HG03095 (cell line): ENCODE data around the gene CDK9.

Experiments
- ATAC-seq: cut with Tn5 transposase; IDR thresholded peaks from one replicate; pipeline ENCODE4 v1.9.1; 2021; ENCODE audit warnings: moderate library complexity; ENCODE audit not compliant: unreplicated experiment

CDK9 gene

DNA sequence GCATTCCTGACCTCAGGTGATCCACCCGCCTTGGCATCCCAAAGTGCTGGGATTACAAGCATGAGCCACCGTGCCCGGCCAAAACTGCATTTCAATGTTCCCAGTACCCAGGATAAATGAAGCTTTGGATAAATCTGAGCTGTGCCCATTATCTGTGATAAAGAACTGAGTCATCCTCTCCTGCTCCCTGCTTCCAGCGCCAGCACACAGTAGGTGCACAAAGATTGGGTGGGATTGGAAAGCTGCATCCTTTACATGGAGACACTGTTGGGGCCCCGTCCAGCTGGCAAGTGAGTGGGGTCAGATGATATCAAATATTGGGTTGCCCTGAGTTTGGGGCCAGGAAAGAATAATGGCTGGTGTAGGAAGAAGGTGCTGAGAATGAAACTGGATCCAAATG, 24.8 kb upstream of the CDK9 start:
- no peak for ATAC-seq

DNA sequence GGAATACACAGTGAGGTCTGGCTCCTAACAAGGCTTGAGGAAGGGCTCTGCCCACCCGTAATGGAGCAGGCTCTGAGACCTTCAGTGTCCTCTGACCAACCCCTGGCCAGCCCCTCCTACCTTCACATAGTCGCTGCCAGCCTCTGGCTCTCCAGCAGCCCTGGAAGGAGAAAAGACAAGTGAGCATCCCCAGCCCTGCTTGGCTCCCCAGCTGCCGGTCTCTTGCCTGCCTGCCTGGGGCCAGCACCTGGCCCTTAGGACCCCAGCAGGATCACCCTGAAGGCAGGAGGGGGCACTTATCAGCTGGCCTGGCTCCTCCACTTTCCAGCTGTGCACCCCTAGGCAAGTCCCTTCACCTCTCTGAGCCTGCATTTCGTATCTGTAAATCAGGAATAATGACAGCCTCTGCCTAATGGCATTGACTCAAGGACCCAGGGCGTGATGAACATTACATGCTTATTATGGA, 24.3 kb upstream of the CDK9 start:
- ATAC-seq = no peak

DNA sequence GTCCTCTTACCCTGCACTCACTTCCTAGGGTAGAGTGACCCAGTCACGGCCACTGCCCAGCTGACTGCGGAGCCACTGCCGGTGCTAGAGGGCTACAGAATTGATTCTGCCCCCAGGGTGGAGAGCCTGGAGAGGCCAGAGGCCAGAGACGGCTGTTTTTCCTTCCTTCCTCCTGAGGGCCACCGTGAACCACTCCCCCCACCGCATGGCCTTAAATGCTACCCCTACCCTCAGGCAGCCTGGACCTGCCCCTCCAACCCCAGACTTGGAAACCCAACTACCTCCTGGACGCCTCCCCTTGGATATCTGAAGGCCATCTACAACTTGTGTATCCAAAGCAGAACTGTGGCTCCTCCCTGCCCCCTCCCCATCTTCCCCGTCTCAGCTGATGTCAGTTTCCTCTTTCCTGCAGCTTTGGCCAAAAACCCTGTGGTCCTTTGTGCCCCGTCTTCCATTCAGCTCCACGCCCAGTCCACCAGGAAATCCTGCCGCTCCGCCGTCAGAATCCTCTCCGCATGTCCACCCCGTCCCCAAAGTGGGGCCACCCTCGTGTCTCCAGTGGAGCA, 23.6 kb upstream of the CDK9 start:
- ATAC-seq = no peak

DNA sequence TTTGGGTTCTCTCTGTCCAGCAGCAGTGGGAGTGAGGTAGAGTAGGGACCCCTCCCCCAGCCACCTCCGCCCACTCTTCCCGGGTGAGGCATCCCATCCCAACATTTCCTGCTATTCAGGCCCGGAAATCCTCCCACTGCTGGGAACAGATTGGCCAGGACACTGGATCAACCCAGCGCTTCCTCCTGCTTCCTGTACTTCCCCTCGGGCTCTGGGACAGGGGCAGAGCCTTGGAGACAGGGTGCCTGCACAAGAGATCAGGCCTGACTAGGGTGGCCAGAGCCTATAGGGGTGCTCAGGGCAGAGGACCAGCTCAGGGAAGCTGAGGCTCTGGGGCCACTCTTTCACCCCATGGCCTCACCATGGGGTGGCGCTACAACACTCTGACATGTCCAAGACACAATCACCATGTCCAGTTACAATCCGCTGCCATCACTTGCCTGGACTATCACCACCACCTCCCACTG, 21.9 kb upstream of the CDK9 start:
- ATAC-seq = no peak

DNA sequence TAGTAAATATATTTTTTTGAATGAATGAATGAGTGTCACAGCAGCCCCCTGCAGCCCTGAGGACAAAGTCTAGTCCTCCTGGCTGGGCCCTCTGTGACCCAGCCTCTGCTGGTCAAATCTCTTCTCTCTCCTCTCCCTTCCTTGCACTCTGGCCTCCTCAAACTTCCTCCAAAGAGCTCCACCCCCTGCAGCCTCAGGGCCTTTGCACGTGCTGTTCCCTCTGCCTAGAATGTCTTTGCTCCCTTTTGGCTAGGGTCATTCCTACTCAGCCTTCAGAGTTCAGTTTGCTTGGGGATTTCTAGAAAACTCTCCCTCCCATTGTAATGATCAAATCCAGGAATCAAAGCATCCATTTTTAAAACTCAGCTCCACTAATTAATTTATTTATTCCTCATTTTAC, 20.4 kb upstream of the CDK9 start:
- no peak for ATAC-seq

DNA sequence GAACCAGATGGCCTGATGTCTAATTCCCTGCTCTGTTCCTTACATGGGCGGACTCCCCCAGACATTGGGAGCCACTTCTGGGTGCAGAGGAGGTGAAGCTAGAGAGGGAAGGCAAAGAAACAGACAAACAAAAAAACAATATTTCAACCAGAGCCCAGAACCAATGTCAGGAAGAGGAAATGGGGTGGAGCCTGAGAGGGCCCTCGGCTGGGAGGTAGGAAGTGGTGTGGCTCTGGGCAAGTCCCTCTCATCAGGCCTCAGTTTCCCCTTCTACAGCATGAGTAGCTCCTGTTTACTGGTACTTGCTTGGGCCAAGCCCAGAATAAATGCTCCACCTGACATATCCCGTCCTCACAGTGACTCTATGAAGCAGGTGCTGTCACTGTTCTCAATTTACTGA, 18.4 kb upstream of the CDK9 start:
- ATAC-seq = no peak

DNA sequence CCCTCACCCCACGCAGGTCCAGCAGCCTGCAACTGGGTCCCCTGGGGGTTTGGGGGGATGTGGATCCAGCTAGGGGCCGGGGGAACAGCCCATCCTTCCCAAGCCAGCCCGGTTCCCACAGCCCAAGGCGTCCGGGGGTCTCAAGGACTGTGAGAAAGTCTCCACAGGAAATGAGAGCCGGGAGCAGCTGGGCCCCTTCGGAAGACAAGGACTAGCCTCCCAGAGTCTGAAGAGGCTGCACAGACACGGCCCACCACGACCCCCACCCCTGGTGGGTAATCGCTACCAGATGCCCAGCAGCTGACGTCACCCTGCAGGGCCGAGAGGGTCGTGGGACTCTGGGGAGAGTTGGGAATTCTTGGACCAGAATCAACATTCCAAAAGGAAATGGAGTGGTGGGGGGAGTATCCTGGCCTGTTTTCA, 17.9 kb upstream of the CDK9 start:
- no peak for ATAC-seq

DNA sequence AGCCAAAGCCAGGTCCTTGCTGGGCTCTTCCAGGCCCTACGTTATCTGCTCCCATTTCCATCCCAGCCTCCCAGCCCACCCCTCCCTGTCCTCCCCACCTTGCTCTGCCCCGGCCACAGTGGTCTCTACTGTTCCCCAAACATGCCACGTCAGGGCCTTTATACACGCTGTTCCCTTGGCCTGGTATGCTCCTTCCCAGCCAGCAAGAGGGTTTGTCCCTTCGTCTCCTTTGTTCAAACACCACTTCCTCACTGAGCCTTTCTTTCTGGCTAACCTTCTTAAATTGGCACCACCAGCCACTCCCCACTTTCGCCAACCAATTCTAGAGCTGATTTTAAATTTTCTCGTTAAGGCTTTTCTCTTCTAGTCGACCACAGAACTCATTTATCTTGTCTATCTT, 17.1 kb upstream of the CDK9 start:
- no peak for ATAC-seq

DNA sequence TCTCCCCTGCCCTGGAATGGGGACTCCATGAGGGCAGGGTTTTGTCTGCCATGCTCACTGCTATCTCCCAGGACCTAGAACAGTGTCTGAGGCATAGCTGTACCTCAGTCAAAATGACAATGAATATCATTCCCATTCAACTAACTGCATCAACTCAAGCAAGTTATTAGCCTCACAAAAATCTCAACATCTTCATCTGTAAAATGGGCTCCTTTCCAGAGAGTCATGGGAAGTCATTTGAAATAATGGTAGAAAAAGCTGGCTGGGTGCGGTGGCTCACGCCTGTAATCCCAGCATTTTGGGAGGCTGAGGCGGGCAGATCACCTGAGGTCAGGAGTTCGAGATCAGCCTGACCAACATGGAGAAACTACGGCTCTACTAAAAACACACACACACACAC, 16.7 kb upstream of the CDK9 start:
- ATAC-seq = no peak

DNA sequence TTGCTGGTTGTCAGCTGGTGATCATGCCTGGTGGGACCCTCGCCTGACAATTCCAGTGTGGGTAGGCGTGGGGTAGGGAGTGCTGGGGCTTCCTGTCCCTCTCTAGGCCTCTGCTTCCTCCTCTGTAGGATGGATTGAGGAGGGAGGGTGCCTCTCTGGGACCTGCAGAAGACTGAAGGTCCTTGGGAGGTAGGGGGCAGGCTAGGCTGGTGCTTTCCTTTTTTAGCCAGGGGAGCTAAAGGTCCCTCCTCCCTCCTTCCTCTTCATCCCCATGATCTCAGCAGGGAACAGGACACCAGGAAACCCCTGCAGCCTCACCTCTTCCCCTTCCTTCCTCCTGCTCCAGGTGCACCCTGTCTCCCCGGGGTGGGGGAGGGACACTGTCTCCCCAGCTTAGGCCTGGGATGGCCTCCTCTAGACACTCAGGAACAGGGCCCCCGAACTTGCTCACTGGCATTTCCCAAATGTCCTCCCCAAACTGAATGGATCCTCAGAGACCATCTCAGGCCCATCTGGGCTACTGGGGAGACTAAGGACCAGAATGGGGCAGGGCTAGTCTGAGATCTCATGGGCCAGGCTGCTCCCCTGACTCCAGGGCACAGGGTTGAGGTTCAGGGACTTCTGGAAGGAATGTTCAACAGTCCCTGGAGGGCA, 15.8 kb upstream of the CDK9 start:
- no peak for ATAC-seq

DNA sequence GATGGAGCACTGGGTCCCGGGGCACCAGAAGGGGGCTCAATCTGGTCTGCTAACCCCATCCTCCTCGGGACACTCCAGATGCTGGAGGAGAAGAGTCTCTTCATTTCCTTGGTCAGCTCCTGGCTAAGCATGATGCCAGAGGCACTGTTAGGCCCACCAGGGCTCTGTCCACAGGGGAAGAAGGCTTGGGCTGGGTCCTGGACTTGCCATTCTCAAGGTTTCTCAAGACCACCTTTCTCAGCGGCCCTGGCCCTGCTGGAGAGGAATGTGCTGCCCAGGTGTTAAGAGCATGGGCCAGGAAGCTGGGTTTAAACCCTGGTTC, 15.3 kb upstream of the CDK9 start:
- no peak for ATAC-seq

DNA sequence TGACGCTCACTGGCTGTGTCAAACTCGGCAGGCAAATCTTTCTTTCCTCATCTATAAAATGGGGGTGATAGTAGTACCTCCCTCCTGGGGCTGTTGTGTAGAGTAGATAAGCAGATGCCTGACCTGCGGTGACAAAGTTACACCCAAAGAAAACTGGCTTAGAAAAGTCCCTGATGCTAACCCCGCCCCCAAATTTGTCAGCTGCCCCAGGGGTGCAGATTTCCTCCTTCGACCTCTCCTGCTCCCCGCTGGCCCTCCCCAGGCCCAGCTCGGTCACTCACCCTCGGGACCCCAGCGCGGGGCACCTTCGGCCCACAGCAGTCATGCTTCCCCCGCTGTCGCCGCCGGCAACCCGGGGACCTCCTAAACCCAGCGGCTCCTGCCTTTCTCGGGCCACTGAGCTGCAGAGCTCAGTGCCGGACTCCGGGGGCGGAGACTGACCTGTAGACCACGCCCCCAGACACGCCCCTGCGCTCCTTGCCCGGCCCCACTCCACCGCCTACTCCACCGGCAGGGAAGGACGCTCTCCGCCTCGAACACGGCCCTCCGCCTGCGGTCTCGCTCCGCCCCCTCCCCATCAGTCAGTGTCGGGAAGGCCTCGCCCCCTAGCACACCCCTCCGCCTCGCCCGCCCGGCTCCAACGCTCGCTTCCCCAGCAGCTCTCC, 14.8 kb upstream of the CDK9 start:
- peak; percentile 83 for ATAC-seq

DNA sequence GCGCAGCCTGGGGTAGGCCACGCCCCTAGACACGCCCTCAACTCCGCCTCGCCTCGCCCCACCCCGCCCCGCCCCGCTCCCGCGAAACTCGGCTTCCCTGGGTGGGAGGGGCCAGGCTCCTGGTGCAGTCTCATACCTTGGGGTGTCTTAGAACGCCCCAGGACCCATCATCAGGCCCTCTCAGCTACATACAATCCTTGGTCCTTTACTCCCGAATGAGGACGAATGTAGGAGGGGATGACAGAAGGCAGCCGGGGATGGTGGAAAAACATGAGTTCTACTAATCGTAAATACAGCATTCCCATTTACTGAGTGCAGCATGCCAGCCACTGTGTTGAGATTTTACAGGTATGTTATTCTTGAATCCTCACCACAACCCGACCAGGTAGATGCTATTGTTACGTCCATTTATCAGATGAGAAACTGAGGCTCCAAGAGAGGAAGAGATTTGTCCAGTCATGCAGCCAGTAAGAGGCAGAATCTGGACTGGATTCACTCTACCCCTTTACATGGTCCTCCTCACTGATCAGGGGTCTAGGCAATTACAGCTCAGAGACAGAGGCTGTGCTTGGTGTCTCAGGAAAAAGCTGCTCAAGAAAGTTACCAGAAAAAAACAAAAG, 14.2 kb upstream of the CDK9 start:
- ATAC-seq = no peak

DNA sequence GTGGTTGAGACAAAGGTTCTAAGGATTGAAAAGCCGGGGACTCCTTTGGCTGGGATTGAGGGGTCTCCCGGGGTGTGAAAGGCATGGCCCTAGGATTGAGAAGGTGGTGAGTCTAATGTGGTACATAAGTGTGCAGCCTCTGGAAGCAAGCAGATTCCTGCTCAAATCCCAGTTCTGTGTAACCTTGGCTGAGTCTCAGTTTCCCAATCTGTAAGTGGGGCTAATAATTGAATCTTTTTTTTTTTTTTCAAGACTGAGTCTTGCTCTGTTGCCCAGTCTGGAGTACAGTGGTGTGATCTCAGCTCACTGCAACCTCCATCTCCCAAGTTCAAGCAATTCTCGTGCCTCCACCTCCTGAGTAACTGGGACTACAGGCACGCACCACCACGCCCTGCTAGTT, 13.2 kb upstream of the CDK9 start:
- ATAC-seq = no peak

DNA sequence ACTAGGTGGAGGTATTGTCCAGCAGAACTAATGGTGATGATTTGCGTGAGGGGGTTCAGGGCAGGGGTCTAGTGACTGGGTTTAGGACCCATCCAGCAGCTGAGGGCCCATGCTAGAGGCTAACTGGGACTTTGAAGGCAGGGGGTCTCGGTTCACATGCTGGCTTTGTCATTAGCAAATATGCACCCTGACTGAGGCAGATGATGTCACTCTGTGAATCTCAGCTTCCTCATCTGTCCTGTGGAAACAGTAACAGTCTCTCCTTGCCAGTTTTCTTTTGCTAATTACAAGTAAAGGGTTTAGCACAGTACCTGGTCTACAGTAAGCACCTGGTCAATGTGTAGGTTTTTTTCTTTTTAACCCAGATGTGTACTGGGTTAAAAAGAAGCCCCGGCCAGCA, 12.6 kb upstream of the CDK9 start:
- no peak for ATAC-seq

DNA sequence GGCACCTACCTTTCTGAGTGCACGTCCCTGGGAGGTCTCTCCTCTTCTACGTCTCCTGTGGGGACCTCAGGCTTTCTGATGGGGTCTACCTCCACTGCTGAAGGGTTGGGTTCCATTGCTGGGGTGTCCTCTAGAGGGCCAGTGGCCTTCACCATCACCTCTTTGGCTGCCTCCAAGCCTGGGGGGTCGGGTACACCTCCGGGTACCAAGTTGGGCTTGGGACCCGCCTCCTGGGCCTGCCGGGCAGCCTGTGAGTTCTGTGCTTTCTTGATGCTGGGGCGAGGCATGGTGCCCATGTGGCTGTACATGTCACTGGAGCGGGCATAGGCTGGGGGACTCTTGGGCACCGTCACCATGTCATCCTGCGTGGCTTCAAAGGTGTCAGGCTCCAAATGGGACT, 11.9 kb upstream of the CDK9 start:
- no peak for ATAC-seq

DNA sequence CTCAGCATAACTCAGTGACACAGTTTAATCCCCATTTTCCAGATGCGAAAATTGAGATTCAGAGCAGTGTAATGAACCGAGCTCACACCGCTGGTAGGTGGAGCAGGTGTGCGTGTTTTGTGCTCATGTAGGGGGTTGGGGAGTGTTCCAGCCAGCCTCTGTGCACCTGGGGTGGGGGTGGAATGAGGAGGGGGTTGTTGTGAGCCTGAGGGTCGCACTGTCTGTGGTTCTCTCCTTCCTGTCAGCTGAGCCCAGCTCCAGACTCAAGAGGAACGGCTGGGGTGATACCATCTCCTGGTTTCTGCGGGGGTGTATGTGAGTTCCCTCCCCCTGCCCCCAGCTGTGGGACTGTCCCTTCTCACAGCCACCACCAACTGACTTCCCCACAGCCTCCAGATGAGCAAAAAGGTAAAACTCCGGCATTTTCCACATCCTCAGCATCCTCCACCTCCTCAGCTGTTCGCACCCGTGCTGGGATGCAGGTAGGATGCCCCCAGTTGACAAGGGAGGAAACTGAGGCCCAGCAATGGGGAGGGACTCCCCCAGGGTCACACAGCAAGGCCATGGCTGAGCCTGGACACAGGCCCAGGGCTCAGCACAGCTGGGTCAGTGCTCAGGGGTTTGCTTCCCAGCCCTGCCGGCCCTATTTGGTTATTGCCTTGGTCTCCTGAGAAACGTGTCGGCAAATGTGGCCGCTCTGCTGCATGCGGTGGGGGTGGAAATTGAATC, 9.5 kb upstream of the CDK9 start:
- no peak for ATAC-seq

DNA sequence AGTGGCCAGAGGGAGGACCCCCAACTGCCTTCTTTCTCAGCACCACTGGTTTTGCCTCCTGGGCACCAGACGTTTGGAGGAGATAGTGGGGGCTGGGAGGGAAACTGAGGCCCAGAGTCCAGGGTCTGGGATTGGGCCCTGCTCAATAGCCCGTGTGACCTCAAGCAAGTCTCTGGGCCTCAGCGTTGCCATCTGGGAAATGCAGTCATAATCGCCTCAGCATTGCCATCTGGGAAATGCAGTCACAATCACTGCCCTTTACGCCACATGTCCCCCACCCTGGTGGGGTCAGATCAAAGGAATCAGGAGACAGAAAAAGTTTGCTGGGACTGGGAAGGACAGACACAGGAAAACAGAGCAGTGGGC, 8.9 kb upstream of the CDK9 start:
- no peak for ATAC-seq

DNA sequence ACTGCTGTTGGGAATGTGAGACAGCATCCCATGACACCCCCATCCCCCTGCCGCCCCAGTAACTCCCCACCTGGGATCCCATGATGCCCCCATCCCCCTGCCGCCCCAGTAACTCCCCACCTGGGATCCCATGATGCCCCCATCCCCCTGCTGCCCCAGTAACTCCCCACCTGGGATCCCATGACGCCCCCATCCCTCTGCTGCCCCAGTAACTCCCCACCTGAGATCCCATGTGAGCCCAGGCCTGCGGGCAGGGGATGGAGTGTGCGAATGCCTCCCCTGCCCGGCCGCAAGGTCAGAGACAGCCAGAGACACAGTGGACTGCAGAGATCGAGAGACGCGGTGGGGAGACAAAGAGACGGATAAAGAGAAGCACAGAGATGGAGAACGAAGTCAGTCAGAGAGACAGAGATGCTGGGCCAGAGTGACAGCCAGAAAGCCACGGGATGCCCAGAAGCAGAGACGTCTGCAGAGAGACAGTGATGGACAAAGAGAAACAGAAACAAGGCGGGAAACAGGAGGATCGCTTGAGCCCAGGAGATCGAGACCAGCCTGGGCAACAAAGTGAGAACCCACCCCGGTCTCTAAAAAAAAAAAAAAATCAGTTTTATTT, 8.4 kb upstream of the CDK9 start:
- no peak for ATAC-seq

DNA sequence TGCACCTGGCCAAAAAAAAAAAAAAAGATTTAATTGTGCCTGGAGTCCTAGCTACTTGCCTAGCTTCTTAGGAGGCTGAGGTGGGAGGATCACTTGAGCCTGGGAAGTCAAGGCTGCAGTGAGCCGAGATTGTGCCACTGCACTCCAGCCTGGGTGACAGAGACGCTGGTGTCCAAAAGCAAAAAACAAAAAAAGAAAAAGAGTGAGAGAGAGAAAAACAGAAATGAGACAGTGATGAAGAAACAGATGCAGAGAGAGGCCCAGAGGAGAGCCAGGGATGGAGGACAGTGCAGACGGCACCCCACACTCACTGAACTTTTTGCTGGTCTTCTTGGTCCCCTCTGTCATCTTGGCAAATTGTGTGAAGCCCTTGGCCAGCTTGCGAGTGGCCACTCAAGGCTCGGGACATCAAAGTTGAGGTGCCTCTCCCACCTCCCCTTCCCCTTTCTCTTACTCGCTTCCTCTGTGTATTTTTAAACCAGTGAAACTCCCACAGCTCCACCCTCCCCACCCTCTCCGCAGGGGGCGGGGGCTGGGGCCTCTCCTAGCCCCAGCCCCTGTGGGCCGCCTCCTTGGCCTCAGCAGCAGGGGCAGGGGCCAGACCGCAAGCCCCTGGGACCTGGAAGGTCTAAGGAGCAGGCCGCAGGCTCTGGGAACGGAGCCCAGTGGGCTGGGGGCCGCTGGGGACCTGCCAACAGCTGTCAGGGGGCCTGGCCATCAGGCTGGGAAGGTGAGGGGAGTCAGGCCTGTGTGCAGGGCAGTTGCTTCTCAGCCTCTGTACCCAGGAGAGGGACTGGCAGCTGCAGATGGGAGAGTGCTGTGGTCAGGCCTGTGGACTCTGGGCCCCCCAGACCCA, 7.3 kb upstream of the CDK9 start, which contains the start of gene SH2D3C:
SH2D3C (minus strand) TSS at position 387 of the 856 bp plus-strand sequence; CDS start at position 348, 39 bp downstream.
- peak; percentile 30 for ATAC-seq
